ENCODE results near the gene FAM20A.

The FAM20A gene

GRCh38 chr17:68600931-68601564, at the start of gene FAM20A:
Gene FAM20A, minus strand, starts transcription at chr17:68601367. Its CDS starts 701 bp downstream, at chr17:68600666.
- no peak for DNase-seq (ENCODE audit: low read depth)

- DNase-seq (ENCODE audit: low read depth), result no peak
These were observed 48.2 kb upstream of the FAM20A start for GRCh38 chr17:68649324-68649723.

GRCh38 chr17:68646626-68647526, 45.7 kb upstream of the FAM20A start:
- DNase-seq (ENCODE audit: low read depth), result no peak

- no peak for DNase-seq (ENCODE audit: low read depth)
These were observed 40.9 kb upstream of the FAM20A start for GRCh38 chr17:68642118-68642412.

- no peak for DNase-seq (ENCODE audit: low read depth)
These were observed 40.3 kb upstream of the FAM20A start for GRCh38 chr17:68641276-68642117.

- no peak for DNase-seq (ENCODE audit: low read depth)
These were observed 39.2 kb upstream of the FAM20A start for GRCh38 chr17:68640242-68640989.

GRCh38 chr17:68634345-68634876, 33.2 kb upstream of the FAM20A start:
- DNase-seq (ENCODE audit: low read depth), result no peak

- no peak for DNase-seq (ENCODE audit: low read depth)
These were observed 27.4 kb upstream of the FAM20A start for GRCh38 chr17:68628576-68628957.

GRCh38 chr17:68627956-68628575, 26.9 kb upstream of the FAM20A start:
- DNase-seq (ENCODE audit: low read depth), result no peak

GRCh38 chr17:68624381-68624780, 23.2 kb upstream of the FAM20A start:
- DNase-seq (ENCODE audit: low read depth), result no peak

- DNase-seq (ENCODE audit: low read depth), result no peak
These were observed 22.6 kb upstream of the FAM20A start for GRCh38 chr17:68623811-68624210.

GRCh38 chr17:68622423-68622822, 21.3 kb upstream of the FAM20A start:
- DNase-seq (ENCODE audit: low read depth), result no peak

GRCh38 chr17:68621065-68621464, 19.9 kb upstream of the FAM20A start:
- no peak for DNase-seq (ENCODE audit: low read depth)

- no peak for DNase-seq (ENCODE audit: low read depth)
These were observed 15.2 kb upstream of the FAM20A start for GRCh38 chr17:68616334-68616733.

GRCh38 chr17:68614718-68615117, 13.6 kb upstream of the FAM20A start:
- no peak for DNase-seq (ENCODE audit: low read depth)

GRCh38 chr17:68613739-68614298, 12.7 kb upstream of the FAM20A start:
- peak; percentile 7 for DNase-seq (ENCODE audit: low read depth)

GRCh38 chr17:68612923-68613292, 11.7 kb upstream of the FAM20A start:
- no peak for DNase-seq (ENCODE audit: low read depth)

- no peak for DNase-seq (ENCODE audit: low read depth)
These were observed 11.2 kb upstream of the FAM20A start for GRCh38 chr17:68612209-68612922.

- DNase-seq (ENCODE audit: low read depth), result no peak
These were observed 10.4 kb upstream of the FAM20A start for GRCh38 chr17:68611353-68612208.
